Thymus (tissue), 14 donors: ENCODE data around the gene TSEN2. TPM values are rescaled to one million over a fixed set of nuclear protein-coding genes. Genes with fewer than 3 reads are reported as not detected.

Experiments
- DNase-seq, 9 donors: peaks; one replicate each; pipeline ENCODE4 v3.0.0-alpha.2; 2013; ENCODE audit warnings: low spot score in 9 of 9, low read depth in 6 of 9, missing footprints in 1 of 9
- H3K27ac ChIP-seq, 2 donors: one replicate each; pipeline ENCODE4 v1.5.1; 2013; ENCODE audit warnings: control low read depth in 1 of 2, low read depth in 1 of 2, low read length in 1 of 2, mild to moderate bottlenecking in 1 of 2, moderate library complexity in 1 of 2
- H3K27me3 ChIP-seq, 2 donors: one replicate each; pipeline ENCODE4 v1.5.1; 2013; ENCODE audit warnings: low read length in 1 of 2; ENCODE audit not compliant: control insufficient read depth in 2 of 2, insufficient read depth in 1 of 2
- H3K36me3 ChIP-seq, 2 donors: one replicate each; pipeline ENCODE4 v1.5.1; 2013; ENCODE audit warnings: low read length in 1 of 2, mild to moderate bottlenecking in 1 of 2, moderate library complexity in 1 of 2; ENCODE audit not compliant: control insufficient read depth in 2 of 2, insufficient read depth in 2 of 2
- H3K4me1 ChIP-seq, 2 donors: one replicate each; pipeline ENCODE4 v1.5.1; 2013; ENCODE audit warnings: low read length in 2 of 2; ENCODE audit not compliant: control insufficient read depth in 2 of 2, insufficient read depth in 2 of 2
- H3K4me3 ChIP-seq, 2 donors: one replicate each; pipeline ENCODE4 v1.5.1; 2013; ENCODE audit warnings: low read length in 2 of 2, control low read depth in 1 of 2, mild to moderate bottlenecking in 1 of 2
- H3K9me3 ChIP-seq, 2 donors: one replicate each; pipeline ENCODE4 v1.5.1; 2013; ENCODE audit warnings: low read length in 1 of 2, mild to moderate bottlenecking in 1 of 2; ENCODE audit not compliant: control insufficient read depth in 2 of 2, insufficient read depth in 1 of 2
- WGBS: extraction: QIAGEN DNeasy Blood & Tissue Kit; methylation state at CpG from one replicate; pipeline ENCODE4 v1.1.7; 2013; 5-methylcytosine and 5-hydroxymethylcytosine counted together
- long read RNA-seq, 10 donors: transcript quantifications; one replicate each; lab custom pipeline, GENCODE V29; 2026
- polyA plus RNA-seq: library from polyadenylated mRNA; stranded (reverse); fragments of 200-250 nt; gene quantifications from one replicate; pipeline ENCODE4 v1.2.3, GENCODE V29; 2013
- total RNA-seq: library from RNA; stranded (reverse); fragments of 120-200 nt; gene quantifications from one replicate; pipeline ENCODE4 v1.2.4, GENCODE V29; 2013
- donor health status: healthy.

TSEN2 gene
- total RNA-seq (14.8 TPM), polyA plus RNA-seq (18.6 TPM)
- long read RNA-seq, donor 1: 0 reads
- long read RNA-seq, donor 2, partial matches to known transcripts: 0 of 1 reads
- long read RNA-seq, donor 2, other reads (novel, unspliced or antisense): 0 of 1 reads
- long read RNA-seq, donor 3, partial matches to known transcripts: 5 of 5 reads
- long read RNA-seq, donor 3, other reads (novel, unspliced or antisense): 0 of 5 reads
- long read RNA-seq, donor 4, partial matches to known transcripts: 0 of 1 reads
- long read RNA-seq, donor 4, other reads (novel, unspliced or antisense): 0 of 1 reads
- long read RNA-seq, donor 5: 0 reads
- long read RNA-seq, donor 6: 0 reads
- long read RNA-seq, donor 7: 0 reads
- long read RNA-seq, donor 8, partial matches to known transcripts: 0 of 1 reads
- long read RNA-seq, donor 8, other reads (novel, unspliced or antisense): 0 of 1 reads
- long read RNA-seq, donor 9, partial matches to known transcripts: 0 of 2 reads
- long read RNA-seq, donor 9, other reads (novel, unspliced or antisense): 0 of 2 reads
- long read RNA-seq, donor 10: 0 reads

DNA sequence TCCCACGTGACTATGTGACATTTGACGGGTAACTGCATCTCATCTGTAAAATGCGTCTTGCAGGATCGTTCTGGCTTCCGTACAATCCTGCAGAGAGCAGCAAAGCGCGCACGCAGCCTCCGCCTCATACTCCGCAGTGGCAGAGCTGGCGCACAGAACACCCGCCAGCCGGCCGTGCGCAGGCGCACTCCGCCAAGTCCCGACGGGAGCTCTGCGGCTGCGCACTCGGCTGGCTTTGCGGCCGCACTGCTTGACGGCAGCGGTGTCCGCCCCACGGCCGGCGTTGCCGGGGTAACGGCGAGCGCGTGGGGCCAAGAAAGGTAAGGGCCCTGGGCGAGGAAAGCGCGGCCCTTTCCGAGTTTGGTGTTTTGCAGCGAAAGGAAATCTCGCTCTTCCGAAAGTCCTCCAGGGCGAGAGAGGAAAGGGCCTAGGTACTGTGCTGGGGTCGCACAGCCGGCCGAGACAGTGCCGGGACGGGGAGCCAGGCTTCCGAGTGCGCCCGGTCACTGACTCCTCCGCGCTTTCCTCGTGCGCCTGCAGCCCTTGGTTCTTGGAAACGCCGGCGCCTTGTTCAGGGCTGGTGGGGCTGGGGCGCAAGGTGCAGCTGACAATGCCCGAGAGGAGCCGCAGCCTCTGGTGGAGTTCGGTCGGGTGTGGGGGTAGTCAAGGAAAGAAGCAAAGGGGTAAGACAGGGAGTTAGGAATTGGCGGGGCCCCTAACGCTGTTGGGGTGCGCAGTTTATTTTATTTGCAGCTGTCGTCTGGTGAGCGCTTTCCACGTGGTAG, at the start of gene TSEN2:
Gene TSEN2 (plus strand): TSS at position 283 of the 785 bp plus-strand sequence. CDS start 5,321 bp downstream, outside the sequence.
- Histone ChIP-seq H3K4me1 (peaks cover 19 to 30% of the 10 kb centered on the region in 2 donors), H3K27me3 (no peaks in the 10 kb centered on the region), H3K27ac (peak within 1 kb of the TSS; percentile 95 to 99), H3K9me3 (peaks cover 0 to 3% of the 10 kb centered on the region in 2 donors), H3K4me3 (peak within 1 kb of the TSS; percentile 66 to 82), H3K36me3 (no peaks in the 10 kb centered on the region)
- under 1% methylated on average over 69 of the region's 69 CpGs for WGBS
- DNase-seq: peak; percentile 91 to 99 (median 97)

DNA sequence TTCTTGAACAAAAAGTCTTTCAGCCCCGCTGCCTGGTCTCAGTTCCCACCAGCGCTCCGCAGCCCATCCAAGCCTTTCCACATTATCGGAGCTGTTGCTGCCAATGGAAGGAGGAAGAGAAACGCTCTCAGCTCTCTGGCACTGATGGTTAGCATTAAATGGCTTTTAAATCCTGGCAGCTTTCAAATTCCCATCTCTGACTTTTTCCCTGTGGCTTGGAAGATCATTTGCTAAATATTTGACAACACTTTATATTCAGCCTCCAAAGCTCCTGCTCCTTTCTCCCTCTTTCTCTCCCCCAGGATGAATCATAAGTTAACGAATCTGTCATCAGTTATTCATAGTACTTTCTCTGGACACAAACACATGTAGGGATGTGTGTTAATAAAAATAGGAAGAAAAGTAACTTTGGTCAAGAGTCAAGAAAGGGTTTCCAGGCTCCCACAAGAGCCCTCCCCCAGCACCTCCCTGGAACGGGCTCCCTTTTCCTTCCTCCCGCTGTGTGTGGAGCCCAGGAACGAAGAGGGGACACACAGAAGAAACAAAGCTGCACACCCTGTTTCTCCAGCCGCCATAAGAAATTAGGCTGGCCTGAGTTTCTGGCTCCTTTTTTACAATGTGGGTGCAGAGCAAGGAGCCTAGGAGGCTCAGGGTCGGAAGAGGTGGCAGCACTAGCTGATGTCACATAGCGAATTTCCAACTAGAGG, 47.6 kb upstream of the TSEN2 start:
- Histone ChIP-seq H3K36me3 (no peaks in the 10 kb centered on the region), H3K4me1 (no peaks in the 10 kb centered on the region), H3K4me3 (no peak overlapping the region), H3K27ac (no peak overlapping the region), H3K9me3 (no peaks in the 10 kb centered on the region), H3K27me3 (peaks cover 0 to 7% of the 10 kb centered on the region in 2 donors)
- WGBS: 89% methylated on average over 12 of the region's 12 CpGs
- no peak for DNase-seq

DNA sequence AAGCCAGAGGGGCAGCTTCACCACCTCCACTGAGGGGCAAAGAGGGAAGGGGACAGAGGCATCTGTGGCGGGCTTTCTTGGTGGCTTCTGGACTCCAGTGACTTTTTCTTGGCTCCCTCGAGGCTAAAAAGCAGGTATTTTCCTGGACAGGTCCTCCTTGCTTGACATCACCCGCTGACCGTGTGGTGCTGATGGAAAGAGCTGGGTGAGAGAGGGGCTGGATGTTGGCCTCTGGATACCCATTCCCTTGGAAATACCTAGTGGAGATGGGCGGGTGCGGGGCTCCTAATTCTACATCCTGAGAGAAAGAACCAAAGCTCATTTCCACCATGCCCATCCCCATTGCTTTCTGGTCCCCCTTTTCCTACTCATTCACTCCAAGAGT, 47.1 kb upstream of the TSEN2 start:
- WGBS: 98% methylated on average over 6 of the region's 6 CpGs
- H3K4me1 ChIP-seq: no peaks in the 10 kb centered on the region
- no peaks in the 10 kb centered on the region for H3K9me3 ChIP-seq
- H3K27me3 ChIP-seq: peaks cover 0 to 7% of the 10 kb centered on the region in 2 donors
- DNase-seq: no peak
- no peaks in the 10 kb centered on the region for H3K36me3 ChIP-seq
- H3K27ac ChIP-seq: no peak overlapping the region
- no peak overlapping the region for H3K4me3 ChIP-seq

DNA sequence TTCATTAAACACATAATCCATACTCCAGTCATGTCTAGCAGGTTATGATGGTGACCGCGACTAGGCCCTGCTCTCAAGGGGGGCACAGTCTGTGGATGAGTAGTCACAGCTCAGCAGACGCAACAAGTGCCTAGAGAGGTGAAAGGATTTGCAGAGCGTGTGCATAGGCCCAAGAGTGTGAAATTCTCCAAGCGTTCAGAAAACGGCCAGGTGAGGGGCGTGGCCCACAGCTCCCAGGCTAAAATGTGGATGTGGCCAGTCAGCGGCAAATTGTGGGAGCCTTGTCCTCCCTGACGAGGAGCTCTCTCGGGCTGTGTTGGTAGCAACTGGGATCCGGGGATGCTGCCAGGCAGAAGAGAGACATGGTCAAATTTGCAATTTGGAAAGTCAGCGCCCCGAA, 46.4 kb upstream of the TSEN2 start:
- H3K4me3 ChIP-seq: no peak overlapping the region
- H3K27me3 ChIP-seq: peaks cover 0 to 7% of the 10 kb centered on the region in 2 donors
- 96% methylated on average over 13 of the region's 13 CpGs for WGBS
- H3K4me1 ChIP-seq: no peaks in the 10 kb centered on the region
- DNase-seq: no peak
- H3K36me3 ChIP-seq: no peaks in the 10 kb centered on the region
- H3K27ac ChIP-seq: no peak overlapping the region
- H3K9me3 ChIP-seq: no peaks in the 10 kb centered on the region

DNA sequence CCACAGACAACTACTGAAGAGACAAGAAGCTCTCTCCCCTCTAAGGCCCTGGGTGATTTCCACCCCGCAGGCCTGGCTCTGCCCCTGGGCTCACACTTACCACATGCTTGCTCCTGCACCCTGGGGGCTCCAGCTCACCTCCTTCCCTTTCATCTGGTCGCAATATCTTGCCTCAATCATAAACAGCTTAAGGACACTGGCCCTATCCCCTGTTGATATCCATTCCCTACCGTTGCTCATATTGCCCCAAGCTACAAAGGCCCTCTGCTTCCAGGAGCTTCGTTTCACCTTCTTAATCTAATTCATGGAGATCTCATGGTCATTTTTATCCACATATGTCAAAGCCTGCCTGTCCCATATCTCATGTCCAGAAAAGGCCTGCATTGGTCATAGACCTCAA, 46.0 kb upstream of the TSEN2 start:
- Histone ChIP-seq H3K27ac (no peak overlapping the region), H3K9me3 (no peaks in the 10 kb centered on the region), H3K27me3 (peaks cover 0 to 7% of the 10 kb centered on the region in 2 donors), H3K4me1 (no peaks in the 10 kb centered on the region), H3K4me3 (no peak overlapping the region), H3K36me3 (no peaks in the 10 kb centered on the region)
- DNase-seq: no peak
- WGBS: 90% methylated on average over 4 of the region's 4 CpGs

DNA sequence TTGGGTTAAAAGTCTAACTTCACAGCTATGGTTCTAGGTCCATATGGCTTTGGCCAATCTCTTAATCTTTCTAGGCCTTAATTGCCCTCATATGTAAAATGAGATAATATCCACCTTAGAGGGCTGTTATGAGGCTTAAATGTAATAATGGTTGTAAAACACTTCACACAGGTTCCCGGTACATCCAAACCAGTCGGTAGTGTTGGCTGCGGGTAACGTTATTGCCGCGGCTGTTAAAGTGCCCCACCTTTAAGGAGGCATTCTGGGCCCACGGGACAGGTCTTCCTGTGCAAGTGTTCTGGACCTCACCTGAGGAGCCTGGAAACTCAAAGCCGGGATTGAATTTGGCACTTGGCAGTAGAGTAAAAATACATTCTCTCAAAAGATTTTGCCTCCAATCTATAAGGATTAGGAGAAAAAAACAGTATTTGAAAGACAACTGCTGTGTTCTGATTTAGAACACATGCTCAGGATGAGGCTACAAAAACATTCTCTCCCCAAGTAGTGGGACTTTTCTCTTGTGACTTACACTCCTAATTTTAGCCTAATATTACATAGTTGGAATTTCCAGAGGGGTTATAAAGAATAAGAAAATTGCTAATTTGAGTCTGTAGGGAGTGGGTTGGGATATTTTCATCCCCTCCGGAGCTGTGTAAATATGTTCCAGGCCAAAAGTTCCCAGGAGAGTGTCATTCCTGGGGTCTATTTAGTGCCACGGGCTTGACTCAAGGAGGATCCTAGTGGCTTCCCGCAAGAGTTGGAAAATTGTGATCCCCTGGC, 44.9 kb upstream of the TSEN2 start:
- Histone ChIP-seq H3K4me1 (no peaks in the 10 kb centered on the region), H3K4me3 (no peak overlapping the region), H3K27me3 (peaks cover 0 to 7% of the 10 kb centered on the region in 2 donors), H3K27ac (no peak overlapping the region), H3K9me3 (no peaks in the 10 kb centered on the region), H3K36me3 (no peaks in the 10 kb centered on the region)
- DNase-seq: no peak
- 96% methylated on average over 11 of the region's 11 CpGs for WGBS

DNA sequence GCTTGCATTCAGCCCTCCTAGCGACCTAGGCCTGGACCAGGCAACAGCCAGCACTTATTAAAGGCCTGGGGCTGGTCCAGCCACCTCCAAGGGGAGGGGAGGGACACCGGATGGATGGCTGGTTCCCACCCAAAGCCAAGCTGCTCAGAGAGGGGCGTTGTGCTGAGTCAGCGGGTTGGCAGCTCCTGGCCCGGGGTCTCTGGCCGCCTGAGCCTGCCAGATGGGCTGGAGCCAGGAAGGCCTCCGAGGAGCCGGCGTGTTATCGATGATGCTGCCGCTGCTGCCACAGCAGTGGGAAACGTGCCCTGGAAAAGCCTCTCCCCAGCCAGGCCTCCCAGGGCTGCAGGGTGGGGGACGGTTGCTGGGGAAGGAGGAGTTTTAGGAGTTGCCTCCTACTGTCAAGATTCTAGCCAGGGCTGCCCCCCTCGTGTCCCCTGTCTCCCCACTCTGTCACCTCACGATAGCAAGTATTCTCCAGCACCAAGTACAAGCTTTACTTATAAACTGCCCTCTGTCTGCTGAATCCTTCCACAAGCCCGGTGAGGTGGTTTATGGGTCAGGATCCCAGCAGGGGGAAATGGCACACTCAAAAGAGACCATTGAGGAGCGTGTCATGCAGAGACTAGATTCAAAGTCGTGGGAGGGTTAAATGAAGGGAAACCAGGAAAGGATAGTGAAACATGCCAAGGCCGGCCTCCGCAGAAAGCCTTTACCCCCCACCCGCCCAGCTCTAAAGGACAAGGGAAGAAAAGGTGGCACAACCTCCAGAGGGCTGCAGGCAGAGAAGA, 43.2 kb upstream of the TSEN2 start:
- H3K36me3 ChIP-seq: no peaks in the 10 kb centered on the region

More for the DNA sequence above, 43.2 kb upstream of the TSEN2 start:
- Histone ChIP-seq H3K4me1 (no peaks in the 10 kb centered on the region), H3K27me3 (peaks cover 0 to 8% of the 10 kb centered on the region in 2 donors), H3K27ac (no peak overlapping the region), H3K9me3 (no peaks in the 10 kb centered on the region), H3K4me3 (no peak overlapping the region)
- DNase-seq: no peak
- 92% methylated on average over 21 of the region's 21 CpGs for WGBS
